PC-3 (cell line): Measurements from ENCODE around the gene ZNF513.

Source experiments
- CTCF ChIP-seq: fragments of 300-600 bp; sonication (generic); conservative IDR thresholded peaks from 2 replicates; pipeline ENCODE4 v1.5.1; 2017; ENCODE audit warnings: antibody characterized with exemption, low read depth, mild to moderate bottlenecking, low read length
- EZH2 ChIP-seq: fragments of 300-600 bp; sonication (generic); IDR thresholded peaks from one replicate; pipeline ENCODE4 v1.6.1; 2017; ENCODE audit warnings: antibody characterized with exemption, mild to moderate bottlenecking, low read length; ENCODE audit not compliant: unreplicated experiment
- EZH2phosphoT487 ChIP-seq: fragments of 300-600 bp; sonication (generic); IDR thresholded peaks from 2 replicates; pipeline ENCODE4 v1.6.1; 2018; ENCODE audit warnings: mild to moderate bottlenecking, antibody characterized with exemption, low read length, borderline replicate concordance

GRCh38 chr2:27356056-27356381 lies 24.5 kb downstream of the ZNF513 start:
- no peak for TF ChIP-seq CTCF
- no peak for TF ChIP-seq EZH2phosphoT487
- no peak for TF ChIP-seq EZH2
